ENCODE measurements around the gene KANK3.
"Not testable (repeated sequence)": the region's sequence is repeated elsewhere in the genome, so short reads cannot be mapped to it uniquely, and the experiment has no call there.

Gene KANK3

DNA sequence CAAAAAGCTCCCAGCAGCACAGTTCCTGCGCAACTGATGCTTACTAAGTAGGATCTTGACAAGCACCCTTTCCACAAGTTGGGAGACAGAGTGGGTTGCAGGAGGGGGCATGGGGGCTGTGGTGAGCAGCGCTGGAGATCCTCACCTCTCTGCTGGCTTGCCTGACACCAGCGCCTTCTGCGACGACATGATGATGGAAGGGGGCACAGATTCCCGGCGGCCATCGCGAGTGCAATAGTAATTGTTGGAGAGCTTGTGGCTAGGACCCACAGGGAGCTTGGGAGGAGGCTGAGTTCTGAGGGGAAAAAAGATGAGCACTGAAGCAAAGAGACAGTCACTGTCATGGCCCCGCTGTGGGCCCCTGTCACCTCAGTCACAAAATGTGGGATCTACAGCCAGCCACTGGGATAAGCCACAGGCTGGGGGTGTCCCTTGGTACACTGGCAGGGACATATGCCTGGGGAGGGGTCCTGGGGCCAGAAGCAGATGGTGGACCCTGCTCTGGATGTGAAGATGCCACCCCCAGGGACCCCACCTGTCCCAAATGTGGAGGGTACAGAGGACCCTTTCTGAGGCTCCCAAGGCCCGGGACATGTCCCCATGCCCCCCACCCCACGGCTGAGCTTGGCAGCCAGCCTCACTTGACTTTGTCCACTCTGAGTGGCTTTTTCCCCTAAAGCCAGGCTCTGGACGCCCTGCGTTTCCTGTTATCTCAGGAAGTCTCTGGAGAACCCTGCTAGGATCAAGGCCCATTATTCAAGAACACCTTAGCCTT, 26.5 kb downstream of the KANK3 start:
- DNase-seq (ENCODE audit: low read depth), result no peak

DNA sequence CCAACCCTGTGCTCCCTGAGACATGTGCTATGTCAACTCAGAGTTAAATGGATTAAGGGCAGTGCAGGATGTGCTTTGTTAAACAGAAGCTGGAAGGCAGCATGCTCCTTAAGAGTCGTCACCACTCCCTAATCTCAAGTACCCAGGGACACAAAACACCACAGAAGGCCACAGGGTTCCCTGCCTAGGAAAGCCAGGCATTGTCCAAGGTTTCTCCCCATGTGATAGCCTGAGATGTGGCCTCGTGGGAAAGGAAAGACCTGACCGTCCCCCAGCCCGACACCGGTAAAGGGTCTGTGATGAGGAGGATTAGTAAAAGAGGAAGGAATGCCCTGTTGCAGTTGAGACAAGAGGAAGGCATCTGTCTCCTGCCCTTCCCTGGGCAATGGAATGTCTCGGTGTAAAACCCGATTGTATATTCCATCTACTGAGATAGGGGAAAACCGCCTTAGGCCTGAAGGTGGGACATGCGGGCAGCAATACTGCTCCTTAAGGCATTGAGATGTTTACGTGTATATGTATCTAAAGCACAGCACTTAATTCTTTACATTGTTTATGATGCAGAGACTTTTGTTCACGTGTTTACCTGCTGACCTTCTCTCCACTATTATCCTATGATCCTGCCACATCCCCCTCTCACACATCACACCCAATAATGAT, 28.0 kb downstream of the KANK3 start:
- DNase-seq (ENCODE audit: low read depth), result not testable (repeated sequence)

DNA sequence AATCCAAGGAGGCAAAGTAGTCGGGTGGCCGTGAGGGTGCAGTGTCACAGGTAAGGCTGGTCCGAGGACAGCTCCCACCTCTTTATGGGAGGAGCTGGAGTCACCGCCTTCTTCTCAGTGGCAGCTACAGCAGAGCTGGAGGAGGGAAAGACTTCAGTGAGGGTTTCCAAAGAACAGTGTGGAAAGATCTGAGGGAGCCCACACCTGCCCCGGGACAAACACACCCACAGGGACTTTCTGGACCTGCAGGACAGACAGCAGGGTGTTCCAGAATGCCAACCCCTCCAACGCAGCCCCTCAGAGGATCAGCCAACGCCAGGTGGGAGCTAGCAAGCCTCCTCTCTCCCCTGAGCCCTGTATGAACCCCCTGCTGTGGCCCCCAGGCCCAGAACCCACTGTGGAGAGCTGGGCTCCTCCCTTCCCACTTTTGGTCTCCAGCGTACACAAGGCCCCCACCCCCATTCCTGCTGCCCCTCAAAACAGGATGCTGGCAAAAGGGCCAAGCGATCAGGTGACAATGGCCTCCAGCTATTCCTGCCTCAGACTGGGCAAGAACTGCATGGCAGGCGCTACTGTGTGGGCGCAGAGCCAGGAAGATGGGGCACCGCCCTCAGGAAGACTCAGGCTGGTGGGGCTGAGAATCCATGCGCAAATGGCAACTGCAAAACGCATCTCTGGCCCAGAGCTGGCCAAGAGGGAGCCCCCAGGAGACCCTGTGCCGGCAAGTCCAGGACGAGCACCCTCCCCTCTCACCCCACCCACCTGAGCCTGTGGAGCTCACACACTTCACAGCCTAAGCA, 31.4 kb downstream of the KANK3 start:
- DNase-seq (ENCODE audit: low read depth), result no peak

DNA sequence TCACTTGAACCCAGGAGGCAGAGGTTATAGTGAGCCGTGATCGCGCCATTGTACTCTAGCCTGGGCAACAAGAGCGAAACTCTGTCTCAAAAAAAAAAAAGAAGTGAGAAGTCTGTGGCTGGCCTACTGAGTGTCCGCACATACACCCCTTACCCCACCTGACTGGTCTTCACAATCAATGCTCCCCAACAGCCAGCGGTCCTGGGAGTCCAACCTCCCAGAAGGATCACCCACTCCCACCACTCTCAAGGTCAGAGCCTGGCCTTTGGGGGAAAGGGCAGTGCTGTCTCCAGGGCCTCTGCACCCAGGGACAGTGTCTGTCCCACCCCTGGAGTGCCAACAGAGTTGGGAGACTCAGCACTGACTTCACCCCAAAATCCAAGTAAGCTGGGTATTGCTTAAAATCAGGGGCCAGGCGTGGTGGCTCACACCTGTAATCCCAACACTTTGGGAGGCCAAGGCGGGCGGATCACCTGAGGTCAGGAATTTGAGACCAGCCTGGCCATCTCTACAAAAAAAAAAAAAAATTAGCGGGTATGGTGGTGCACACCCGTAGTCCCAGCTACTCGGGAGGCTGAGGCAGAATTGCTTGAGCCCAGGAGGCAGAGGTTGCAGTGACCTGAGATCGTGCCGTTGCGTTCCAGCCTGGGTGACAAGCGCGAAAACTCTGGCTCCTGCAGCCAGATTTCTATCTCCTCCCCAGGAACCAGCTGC, 32.6 kb downstream of the KANK3 start:
- no peak for DNase-seq (ENCODE audit: low read depth)

DNA sequence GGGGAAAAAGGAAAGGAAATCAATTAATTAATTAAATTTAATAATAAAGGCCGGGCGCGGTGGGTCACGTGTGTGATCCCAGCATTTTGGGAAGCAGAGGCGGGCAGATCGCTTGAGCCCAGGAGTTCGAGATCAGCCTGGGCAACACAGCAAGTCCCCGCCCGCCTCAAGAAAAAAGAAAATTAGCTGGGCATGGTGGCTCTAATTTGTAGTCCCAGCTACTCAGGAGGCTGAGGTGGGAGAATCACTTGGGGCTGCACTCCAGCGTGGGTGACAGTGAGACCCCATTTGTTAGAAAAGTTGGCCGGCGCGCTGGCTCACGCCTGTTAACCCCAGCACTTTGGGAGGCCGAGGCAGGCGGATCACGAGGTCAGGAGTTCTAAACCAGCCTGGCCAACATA, 34.2 kb downstream of the KANK3 start:
- no peak for DNase-seq (ENCODE audit: low read depth)

- DNase-seq (ENCODE audit: low read depth), result peak; percentile 79
Observed at GRCh38 chr19:8307965-8308866, 34.8 kb downstream of the KANK3 start, which contains the start of gene CD320. CD320 (minus strand) TSS chr19:8308358; CDS start chr19:8308290, 68 bp downstream.

GRCh38 chr19:8307400-8307964, 35.6 kb downstream of the KANK3 start:
- no peak for DNase-seq (ENCODE audit: low read depth)

DNA sequence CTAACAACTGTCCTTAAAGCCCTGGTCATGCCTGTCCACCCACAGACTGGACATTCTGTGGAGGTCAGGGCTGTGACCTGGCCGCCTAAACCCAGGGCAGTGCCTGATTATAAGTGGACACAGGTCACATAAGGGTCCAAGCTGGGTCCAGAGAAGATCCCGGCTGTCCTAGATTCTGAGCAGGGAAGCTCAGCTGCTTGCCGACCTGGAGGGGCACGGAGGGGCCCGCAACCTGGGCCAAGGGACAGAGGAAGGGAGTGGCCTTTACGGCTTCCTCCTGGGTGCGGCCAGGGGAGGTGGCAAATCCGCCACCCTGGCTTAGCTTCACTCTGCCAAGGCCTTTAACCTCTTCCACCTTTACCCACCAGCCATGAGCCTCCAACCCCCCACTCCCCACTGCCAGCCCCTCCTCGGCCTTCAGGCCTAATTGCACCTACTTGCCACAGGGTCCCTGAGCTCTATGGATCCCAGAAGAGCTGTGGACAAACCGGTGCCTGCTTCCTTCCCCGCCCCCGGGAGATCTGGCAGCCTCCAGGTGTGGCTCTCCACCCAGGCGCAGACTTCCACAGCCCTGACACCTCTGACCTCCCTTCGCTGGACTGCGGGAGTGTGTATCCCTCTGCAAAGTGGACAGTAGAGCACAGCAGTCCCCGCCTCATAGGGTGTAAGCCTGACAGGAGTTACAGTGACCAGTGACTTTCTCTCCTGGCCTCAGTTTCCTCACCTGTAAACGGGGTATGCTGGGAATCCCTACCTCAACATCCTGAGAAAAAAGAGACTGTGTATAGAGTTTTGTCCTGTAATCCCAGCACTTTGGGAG, 36.6 kb downstream of the KANK3 start:
- no peak for DNase-seq (ENCODE audit: low read depth)

GRCh38 chr19:8305798-8306197, 37.3 kb downstream of the KANK3 start:
- no peak for DNase-seq (ENCODE audit: low read depth)

DNA sequence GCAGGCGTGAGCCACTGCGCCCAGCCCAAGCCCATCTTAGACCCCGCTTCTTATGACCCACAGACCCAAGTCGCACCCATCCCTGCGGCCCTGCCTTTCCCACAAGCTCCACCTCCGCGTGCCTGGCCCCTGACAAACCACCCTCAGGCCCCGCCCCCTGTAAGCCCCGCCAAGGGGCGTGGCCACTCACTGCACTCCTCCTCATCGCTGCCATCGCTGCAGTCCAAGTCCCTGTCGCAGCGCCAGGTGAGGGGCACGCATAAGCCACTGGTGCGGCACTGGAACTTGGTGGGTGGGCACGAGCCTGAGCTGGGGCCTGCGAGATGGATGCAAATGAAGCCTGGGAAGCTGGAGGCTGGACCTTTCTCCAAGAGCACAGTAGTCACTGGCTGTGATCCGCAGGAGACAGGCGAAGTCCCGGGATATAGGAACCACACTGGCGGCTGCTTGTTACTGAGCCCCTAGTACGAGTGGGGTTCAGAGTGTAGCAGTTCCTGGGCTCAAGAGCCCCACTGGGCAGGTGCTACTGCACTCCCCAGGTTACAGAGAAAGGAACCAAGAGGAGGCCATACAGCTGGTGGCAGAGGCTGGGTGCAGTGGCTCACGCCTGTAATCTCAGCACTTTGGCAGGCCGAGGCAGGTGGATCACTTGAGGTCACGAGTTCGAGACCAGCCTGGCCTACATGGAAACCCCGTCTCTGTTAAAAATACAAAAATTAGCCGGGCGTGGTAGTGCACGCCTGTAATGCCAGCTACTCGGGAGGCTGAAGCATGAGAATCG, 38.0 kb downstream of the KANK3 start:
- DNase-seq (ENCODE audit: low read depth), result no peak

DNA sequence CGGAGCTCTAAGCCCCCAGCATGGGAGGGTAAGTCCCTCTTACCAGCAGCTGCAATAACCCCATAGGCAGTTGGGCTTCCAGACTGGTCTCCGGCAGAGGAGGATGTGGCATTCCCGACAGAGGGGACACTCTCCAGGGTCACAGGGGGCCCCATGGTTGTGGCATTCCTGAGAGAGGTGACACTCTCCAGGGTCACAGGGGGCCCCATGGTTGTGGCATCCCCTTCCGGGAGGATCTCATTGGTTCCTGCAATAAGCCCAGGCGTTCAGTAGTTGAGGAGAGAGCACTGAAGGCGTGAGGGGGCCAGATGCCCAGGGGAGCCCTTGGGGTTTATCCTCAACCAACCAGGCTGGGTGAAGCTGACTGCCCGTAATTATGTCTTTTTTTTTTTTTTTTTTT, 40.3 kb downstream of the KANK3 start:
- no peak for DNase-seq (ENCODE audit: low read depth)

DNA sequence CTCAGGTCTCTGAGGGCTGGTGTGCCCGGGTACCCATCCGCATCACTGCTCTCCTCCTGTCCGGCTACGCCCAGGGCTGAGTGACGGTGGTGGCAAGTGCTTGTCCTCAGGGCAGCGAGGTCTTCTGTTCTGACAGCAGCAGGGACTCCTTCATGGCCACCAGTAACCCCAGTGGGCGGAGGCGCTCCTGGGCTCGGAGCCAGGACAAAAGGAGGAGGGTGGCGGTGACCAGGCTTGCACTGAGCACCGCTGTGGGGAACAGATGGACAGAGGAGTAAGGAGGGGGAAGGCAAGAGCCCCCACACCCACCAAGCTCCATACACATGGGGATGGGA, 40.7 kb downstream of the KANK3 start:
- no peak for DNase-seq (ENCODE audit: low read depth)

DNA sequence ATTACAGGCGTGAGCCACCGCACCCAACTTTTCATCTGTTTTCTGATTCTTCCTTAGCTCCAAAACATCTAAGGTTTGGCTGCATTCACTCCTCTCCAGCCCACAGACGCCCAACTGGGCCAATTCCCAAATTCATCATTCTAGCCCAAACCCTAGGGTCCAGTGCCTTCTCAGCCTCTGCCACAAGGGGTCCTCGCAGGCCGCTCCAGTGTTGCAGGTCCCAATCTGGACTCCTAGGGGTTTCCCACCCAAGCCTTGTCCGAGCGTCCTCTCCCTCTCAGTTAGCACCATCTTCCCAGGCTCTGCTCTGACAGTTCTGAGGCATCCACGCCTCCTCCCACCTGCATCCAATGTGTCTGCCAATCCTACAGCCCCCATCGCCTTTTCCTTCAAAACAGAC, 51.7 kb downstream of the KANK3 start:
- DNase-seq (ENCODE audit: low read depth), result not testable (repeated sequence)

DNA sequence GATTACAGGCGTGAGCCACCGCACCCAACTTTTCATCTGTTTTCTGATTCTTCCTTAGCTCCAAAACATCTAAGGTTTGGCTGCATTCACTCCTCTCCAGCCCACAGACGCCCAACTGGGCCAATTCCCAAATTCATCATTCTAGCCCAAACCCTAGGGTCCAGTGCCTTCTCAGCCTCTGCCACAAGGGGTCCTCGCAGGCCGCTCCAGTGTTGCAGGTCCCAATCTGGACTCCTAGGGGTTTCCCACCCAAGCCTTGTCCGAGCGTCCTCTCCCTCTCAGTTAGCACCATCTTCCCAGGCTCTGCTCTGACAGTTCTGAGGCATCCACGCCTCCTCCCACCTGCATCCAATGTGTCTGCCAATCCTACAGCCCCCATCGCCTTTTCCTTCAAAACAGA, 66.6 kb downstream of the KANK3 start:
- not testable (repeated sequence) for DNase-seq (ENCODE audit: low read depth)

Measured in activated T-cell treated with anti-CD3 and anti-CD28 coated beads for 1 hour (primary cell).